ENCODE measurements around the gene ADAMTS2. TPM values are rescaled to one million over a fixed set of nuclear protein-coding genes. Genes with fewer than 3 reads are reported as not detected.

The ADAMTS2 gene
- total and polyA plus RNA-seq, 2 of the 4 experiments (the other 2 are of a cell fraction), result 19.0 to 58.8 TPM

GRCh38 chr5:179152144-179152895 lies 192.9 kb downstream of the ADAMTS2 start:
- POLR2A ChIA-PET (ENCODE audit: unreplicated experiment), result no interaction called here
- in situ Hi-C loops (cut with MboI; ENCODE audit: low sequenced_read_pairs), result no loop called here

More at GRCh38 chr5:179152144-179152895, 192.9 kb downstream of the ADAMTS2 start:
- TF ChIP-seq RCOR1 (IDR thresholded peaks at IDR 0.05; ENCODE audit: insufficient replicate concordance, low read length), result no peak
- TF ChIP-seq MAFK (IDR thresholded peaks at IDR 0.05; ENCODE audit: low read depth, low read length), result no peak
- TF ChIP-seq NFE2L2 (IDR thresholded peaks at IDR 0.05; ENCODE audit: low read depth, low read length), result no peak
- no peak for TF ChIP-seq SMC3 (IDR thresholded peaks at IDR 0.05; ENCODE audit: low read depth, low read length)
- TF ChIP-seq USF2 (IDR thresholded peaks at IDR 0.05; ENCODE audit: low read depth, low read length), result no peak
- no peak for TF ChIP-seq FOS (IDR thresholded peaks at IDR 0.05; ENCODE audit: low read depth, low read length)
- no peak for TF ChIP-seq BHLHE40 (IDR thresholded peaks at IDR 0.05; ENCODE audit: low read depth, low read length)
- TF ChIP-seq CTCF (conservative IDR thresholded peaks at IDR 0.05; ENCODE audit: low read depth, low read length), result no peak
- TF ChIP-seq RFX5 (IDR thresholded peaks at IDR 0.05; ENCODE audit: low read depth, low read length), result no peak
- no peak for TF ChIP-seq POLR2A (IDR thresholded peaks at IDR 0.05; ENCODE audit: low read depth, low read length)
- TF ChIP-seq CHD1 (IDR thresholded peaks at IDR 0.05; ENCODE audit: low read depth, low read length), result no peak
- TF ChIP-seq ELK1 (IDR thresholded peaks at IDR 0.05; ENCODE audit: borderline replicate concordance, low read depth, low read length), result no peak
- no peak for TF ChIP-seq MXI1 (IDR thresholded peaks at IDR 0.05; ENCODE audit: borderline replicate concordance, low read depth, low read length)
- TF ChIP-seq RAD21 (IDR thresholded peaks at IDR 0.05; ENCODE audit: low read length), result no peak
- TF ChIP-seq CEBPB (IDR thresholded peaks at IDR 0.05; ENCODE audit: low read depth, low read length), result no peak
- TF ChIP-seq MAZ (IDR thresholded peaks at IDR 0.05; ENCODE audit: borderline replicate concordance, low read depth, low read length), result no peak
- Histone ChIP-seq H4K8ac (ENCODE audit: low read depth in 2 of 2, low read length in 2 of 2) (no peak overlapping the region), H3K27ac (ENCODE audit: insufficient read depth, low read length) (no peak overlapping the region), H3K79me1 (ENCODE audit: low read depth in 1 of 2, low read length in 2 of 2) (no peaks in the 10 kb centered on the region), H2AK5ac (ENCODE audit: low read depth, low read length) (no peak overlapping the region), H3K14ac (replicated peaks; ENCODE audit: low read depth, low read length) (no peak overlapping the region), H3K9me3 (ENCODE audit: control insufficient read depth, insufficient read depth, low read length) (no peaks in the 10 kb centered on the region), H3K4me1 (ENCODE audit: control insufficient read depth, insufficient read depth, low read length) (no peaks in the 10 kb centered on the region), H3K23ac (ENCODE audit: low read depth, low read length) (no peak overlapping the region), H2AFZ (replicated peaks; ENCODE audit: low read length, poor library complexity) (no peak overlapping the region), H3K9ac (ENCODE audit: low read depth, low read length) (no peak overlapping the region), H3K27me3 (ENCODE audit: control insufficient read depth, insufficient read depth, low read length) (no peaks in the 10 kb centered on the region), H3K18ac (ENCODE audit: low read depth, low read length) (no peak overlapping the region), H3K4ac (ENCODE audit: low read depth, low read length) (no peak overlapping the region), H2BK15ac (ENCODE audit: low read depth, low read length) (no peak overlapping the region), H3K56ac (ENCODE audit: extremely low read depth, insufficient read depth, low read length) (no peak overlapping the region), H4K5ac (ENCODE audit: low read depth, low read length) (no peak overlapping the region), H4K20me1 (ENCODE audit: insufficient read depth, low read length) (no peaks in the 10 kb centered on the region), H3K4me2 (ENCODE audit: low read depth, low read length) (no peak overlapping the region), H4K91ac (ENCODE audit: insufficient read depth, low read depth, low read length) (no peak overlapping the region), H2BK5ac (ENCODE audit: low read depth, low read length, poor library complexity, severe bottlenecking) (no peak overlapping the region), H2BK20ac (ENCODE audit: low read depth, low read length) (no peak overlapping the region), H3K4me3 (ENCODE audit: insufficient read depth, low read depth, low read length) (no peak overlapping the region), H3K9me1 (ENCODE audit: insufficient read depth, low read length) (no peaks in the 10 kb centered on the region), H2AK9ac (replicated peaks; ENCODE audit: low read depth, low read length, poor library complexity) (no peak overlapping the region), H3K36me3 (ENCODE audit: control insufficient read depth, insufficient read depth, low read length) (peaks cover 40% of the 10 kb centered on the region), H2BK120ac (ENCODE audit: low read depth, low read length) (no peak overlapping the region)
- CTCF ChIA-PET, result no interaction called here
- DNase-seq (no peak), ATAC-seq (ENCODE audit: low read depth) (no peak)
- 77% methylated on average over 3 of the region's 18 CpGs; no CpG with 5 or more reads in 1 of the 2 experiments for WGBS, 2 experiments (ENCODE audit: extremely low coverage in 2 of 2, insufficient read length in 1 of 2)
- dilution Hi-C loops (cut with HindIII; ENCODE audit: low sequenced_read_pairs, unreplicated experiment), result no loop called here
- no TSS peak for BruUV-seq (replicated peaks)
- intact Hi-C loops (cut with micrococcal nuclease), result no loop called here
